Neural cell (in vitro differentiated cells): ENCODE data around the gene PRKCD.
"Not testable (repeated sequence)": the region's sequence is repeated elsewhere in the genome, so short reads cannot be mapped to it uniquely, and the experiment has no call there.

Experiments used
- EZH2 ChIP-seq: fragments of 200-600, 300-800 bp; shearing (Covaris generic), sonication (generic); IDR thresholded peaks from 2 replicates; pipeline ENCODE4 v1.6.1; 2014; ENCODE audit warnings: antibody characterized with exemption, low read length, borderline replicate concordance, mild to moderate bottlenecking; ENCODE audit not compliant: insufficient read depth, poor library complexity, severe bottlenecking
- POLR2AphosphoS5 ChIP-seq: IDR thresholded peaks from 2 replicates; pipeline ENCODE4 v1.6.1; 2012
- TF ChIP-seq, protein P1 (sequence below): fragments of 450-650 bp; IDR thresholded peaks from 2 replicates; pipeline ENCODE4 v1.5.1; 2014; ENCODE audit warnings: antibody characterized with exemption, mild to moderate bottlenecking, moderate library complexity; ENCODE audit not compliant: poor library complexity, severe bottlenecking
- TF ChIP-seq, protein P2 (sequence below): IDR thresholded peaks from 2 replicates; pipeline ENCODE4 v1.6.1; 2012; ENCODE audit warnings: borderline replicate concordance

DNA sequence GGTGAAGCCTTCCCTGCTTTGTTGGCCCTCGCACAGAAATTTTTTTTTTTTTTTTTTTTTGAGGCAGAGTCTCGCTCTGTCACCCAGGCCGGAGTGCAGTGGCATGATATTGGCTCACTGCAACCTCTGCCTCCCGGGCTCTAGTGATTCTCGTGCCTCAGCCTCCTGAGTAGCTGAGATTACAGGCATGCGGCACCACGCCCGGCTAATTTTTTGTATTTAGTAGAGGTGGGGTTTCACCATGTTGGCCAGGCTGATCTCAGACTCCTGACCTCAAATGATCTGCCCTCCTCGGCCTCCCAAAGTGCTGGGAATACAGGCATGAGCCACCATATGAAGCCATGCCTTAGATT, 9.9 kb upstream of the PRKCD start:
- TF ChIP-seq, protein P1, sequence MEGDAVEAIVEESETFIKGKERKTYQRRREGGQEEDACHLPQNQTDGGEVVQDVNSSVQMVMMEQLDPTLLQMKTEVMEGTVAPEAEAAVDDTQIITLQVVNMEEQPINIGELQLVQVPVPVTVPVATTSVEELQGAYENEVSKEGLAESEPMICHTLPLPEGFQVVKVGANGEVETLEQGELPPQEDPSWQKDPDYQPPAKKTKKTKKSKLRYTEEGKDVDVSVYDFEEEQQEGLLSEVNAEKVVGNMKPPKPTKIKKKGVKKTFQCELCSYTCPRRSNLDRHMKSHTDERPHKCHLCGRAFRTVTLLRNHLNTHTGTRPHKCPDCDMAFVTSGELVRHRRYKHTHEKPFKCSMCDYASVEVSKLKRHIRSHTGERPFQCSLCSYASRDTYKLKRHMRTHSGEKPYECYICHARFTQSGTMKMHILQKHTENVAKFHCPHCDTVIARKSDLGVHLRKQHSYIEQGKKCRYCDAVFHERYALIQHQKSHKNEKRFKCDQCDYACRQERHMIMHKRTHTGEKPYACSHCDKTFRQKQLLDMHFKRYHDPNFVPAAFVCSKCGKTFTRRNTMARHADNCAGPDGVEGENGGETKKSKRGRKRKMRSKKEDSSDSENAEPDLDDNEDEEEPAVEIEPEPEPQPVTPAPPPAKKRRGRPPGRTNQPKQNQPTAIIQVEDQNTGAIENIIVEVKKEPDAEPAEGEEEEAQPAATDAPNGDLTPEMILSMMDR: not testable (repeated sequence)
- not testable (repeated sequence) for TF ChIP-seq EZH2, POLR2AphosphoS5
- TF ChIP-seq, protein P2, sequence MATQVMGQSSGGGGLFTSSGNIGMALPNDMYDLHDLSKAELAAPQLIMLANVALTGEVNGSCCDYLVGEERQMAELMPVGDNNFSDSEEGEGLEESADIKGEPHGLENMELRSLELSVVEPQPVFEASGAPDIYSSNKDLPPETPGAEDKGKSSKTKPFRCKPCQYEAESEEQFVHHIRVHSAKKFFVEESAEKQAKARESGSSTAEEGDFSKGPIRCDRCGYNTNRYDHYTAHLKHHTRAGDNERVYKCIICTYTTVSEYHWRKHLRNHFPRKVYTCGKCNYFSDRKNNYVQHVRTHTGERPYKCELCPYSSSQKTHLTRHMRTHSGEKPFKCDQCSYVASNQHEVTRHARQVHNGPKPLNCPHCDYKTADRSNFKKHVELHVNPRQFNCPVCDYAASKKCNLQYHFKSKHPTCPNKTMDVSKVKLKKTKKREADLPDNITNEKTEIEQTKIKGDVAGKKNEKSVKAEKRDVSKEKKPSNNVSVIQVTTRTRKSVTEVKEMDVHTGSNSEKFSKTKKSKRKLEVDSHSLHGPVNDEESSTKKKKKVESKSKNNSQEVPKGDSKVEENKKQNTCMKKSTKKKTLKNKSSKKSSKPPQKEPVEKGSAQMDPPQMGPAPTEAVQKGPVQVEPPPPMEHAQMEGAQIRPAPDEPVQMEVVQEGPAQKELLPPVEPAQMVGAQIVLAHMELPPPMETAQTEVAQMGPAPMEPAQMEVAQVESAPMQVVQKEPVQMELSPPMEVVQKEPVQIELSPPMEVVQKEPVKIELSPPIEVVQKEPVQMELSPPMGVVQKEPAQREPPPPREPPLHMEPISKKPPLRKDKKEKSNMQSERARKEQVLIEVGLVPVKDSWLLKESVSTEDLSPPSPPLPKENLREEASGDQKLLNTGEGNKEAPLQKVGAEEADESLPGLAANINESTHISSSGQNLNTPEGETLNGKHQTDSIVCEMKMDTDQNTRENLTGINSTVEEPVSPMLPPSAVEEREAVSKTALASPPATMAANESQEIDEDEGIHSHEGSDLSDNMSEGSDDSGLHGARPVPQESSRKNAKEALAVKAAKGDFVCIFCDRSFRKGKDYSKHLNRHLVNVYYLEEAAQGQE: not testable (repeated sequence)
